Aorta (tissue), 4 donors: ENCODE results near the gene ZNF177. TPM values are rescaled to one million over a fixed set of nuclear protein-coding genes. Genes with fewer than 3 reads are reported as not detected.

Source experiments
- polyA plus RNA-seq, 2 donors: library from polyadenylated mRNA; stranded (reverse); fragments of 200-250 nt; gene quantifications; one replicate each; pipeline ENCODE4 v1.2.3, GENCODE V29; 2013
- total RNA-seq, 2 donors: library from RNA; stranded (reverse); fragmentation: NEBNext Ultra II Directional; extraction: Animal tissue kit (Norgen Biotek cat#: 25700); gene quantifications; one replicate each; pipeline ENCODE4 v1.2.1, GENCODE V29; 2021
- donor health status: healthy with polysubstance abuse.
- donor health status: Bipolar disorder and iron deficiency.
- donor health status: DM: no; HTN: no; CAD: no.
- donor health status: DM: yes; HTN: yes; CAD: no.

Gene ZNF177
- total and polyA plus RNA-seq, 4 donors, result 2.0 to 5.1 (median 3.6) TPM; not detected in 1

Other genes with a start within 250 kb of the ZNF177 start
- not detected for gene OR7G1, start 247.2 kb upstream of the ZNF177 start, total RNA-seq
- gene OR7G1, start 247.2 kb upstream of the ZNF177 start, polyA plus RNA-seq, result not detected
- not detected for gene OR7G3, start 236.1 kb upstream of the ZNF177 start, total RNA-seq
- gene OR7G3, start 236.1 kb upstream of the ZNF177 start, polyA plus RNA-seq, result not detected
- 10 to 100 TPM; 22.6 to 24.6 TPM for gene ZNF317, start 222.6 kb upstream of the ZNF177 start, total RNA-seq
- 10 to 100 TPM; 14.9 to 16.5 TPM for gene ZNF317, start 222.6 kb upstream of the ZNF177 start, polyA plus RNA-seq
- not detected for gene OR7D2, start 184.0 kb upstream of the ZNF177 start, total RNA-seq
- not detected for gene OR7D2, start 184.0 kb upstream of the ZNF177 start, polyA plus RNA-seq
- not detected for gene OR7D4, start 143.4 kb upstream of the ZNF177 start, total RNA-seq
- not detected for gene OR7D4, start 143.4 kb upstream of the ZNF177 start, polyA plus RNA-seq
- not detected for gene OR7E24, start 112.1 kb upstream of the ZNF177 start, total RNA-seq
- gene OR7E24, start 112.1 kb upstream of the ZNF177 start, polyA plus RNA-seq, result not detected
- gene ZNF699, start 53.2 kb upstream of the ZNF177 start, total RNA-seq, result 10 to 100 TPM; 12.1 to 12.4 TPM
- 1 to 10 TPM; 1.6 to 2.5 TPM for gene ZNF699, start 53.2 kb upstream of the ZNF177 start, polyA plus RNA-seq
- gene ZNF559, start 38.8 kb upstream of the ZNF177 start, total RNA-seq, result 10 to 100 TPM; 15.4 to 31.1 TPM
- 10 to 100 TPM in 1 of 2 donors, 1 to 10 TPM in 1; 8.1 to 19.4 TPM for gene ZNF559, start 38.8 kb upstream of the ZNF177 start, polyA plus RNA-seq
- gene ZNF266, start 72.6 kb downstream of the ZNF177 start, total RNA-seq, result 10 to 100 TPM; 28.2 to 35.1 TPM
- 10 to 100 TPM in 1 of 2 donors, 1 to 10 TPM in 1; 4.4 to 48.3 TPM for gene ZNF266, start 72.6 kb downstream of the ZNF177 start, polyA plus RNA-seq
- not detected for gene ZNF560, start 135.6 kb downstream of the ZNF177 start, total RNA-seq
- not detected for gene ZNF560, start 135.6 kb downstream of the ZNF177 start, polyA plus RNA-seq
- gene ZNF426, start 175.6 kb downstream of the ZNF177 start, total RNA-seq, result 10 to 100 TPM; 17.3 to 22.2 TPM
- gene ZNF426, start 175.6 kb downstream of the ZNF177 start, polyA plus RNA-seq, result 1 to 10 TPM; 2.0 to 4.8 TPM
- 10 to 100 TPM; 28.4 to 31.2 TPM for gene ZNF121, start 221.5 kb downstream of the ZNF177 start, total RNA-seq
- gene ZNF121, start 221.5 kb downstream of the ZNF177 start, polyA plus RNA-seq, result 1 to 10 TPM; 3.6 to 4.8 TPM